H1 (cell line): ENCODE data around the gene HOXB5. TPM values are rescaled to one million over a fixed set of nuclear protein-coding genes. Genes with fewer than 3 reads are reported as not detected.

ENCODE experiments used
- ATF3 ChIP-seq: IDR thresholded peaks from 2 replicates; pipeline ENCODE4 v1.6.1; 2011; ENCODE audit warnings: low read depth, mild to moderate bottlenecking, low read length; ENCODE audit not compliant: insufficient read depth
- polyA plus RNA-seq, 7 experiments: library from polyadenylated mRNA; depleted of rRNA in 3 of 7; stranded (reverse) in 5 of 7; unstranded in 2 of 7; fragments of >200 nt in 5 of 7; fragments of 200-250 nt in 2 of 7; gene quantifications; 1 replicate in 5 of 7; 2 replicates in 1 of 7; 4 replicates in 1 of 7; pipeline versions ENCODE4 v1.2.1 to v1.2.3, GENCODE V29; 2011 to 2013; ENCODE audit warnings: missing spikeins in 2 of 7, mixed read lengths in 2 of 7
- total RNA-seq: library from RNA; stranded (reverse); fragmentation: NEBNext Ultra II Directional; extraction: Animal tissue kit (Norgen Biotek cat#: 25700); gene quantifications from 2 replicates; pipeline ENCODE4 v1.2.1, GENCODE V29; 2021

Gene HOXB5
- total and polyA plus RNA-seq, 2 of the 8 experiments (the other 6 are each of a cell fraction or from before 2014, with no cell fraction given): not detected

- no peak for TF ChIP-seq ATF3
- TF ChIP-seq, all 59 proteins: peak for 4
Measured at GRCh38 chr17:48611681-48612455, 18.3 kb upstream of the HOXB5 start (continued).
